Gastroesophageal sphincter (tissue), 3 donors: Measurements from ENCODE around the gene SCGB3A1.

Source experiments
- EP300 ChIP-seq: sonication (generic); formaldehyde crosslinking; IDR thresholded peaks from one replicate; pipeline ENCODE4 v1.6.1; 2017; ENCODE audit warnings: antibody characterized with exemption, mild to moderate bottlenecking
- POLR2A ChIP-seq, 2 donors: fragments of 450-650 bp; IDR thresholded peaks; one replicate each; pipeline ENCODE4 v1.6.1; 2017; ENCODE audit warnings: antibody characterized with exemption in 2 of 2, mild to moderate bottlenecking in 2 of 2, moderate library complexity in 1 of 2
- TF ChIP-seq, protein P1 (sequence below), 4 experiments: fragments of 200-600 bp in 2 of 4; fragments of 450-650 bp in 2 of 4; sonication (generic) in 1 of 4; IDR thresholded peaks; one replicate each; pipeline ENCODE4 v1.5.1; 2017 to 2019; ENCODE audit warnings: antibody characterized with exemption in 4 of 4, mild to moderate bottlenecking in 2 of 4, moderate library complexity in 2 of 4

DNA sequence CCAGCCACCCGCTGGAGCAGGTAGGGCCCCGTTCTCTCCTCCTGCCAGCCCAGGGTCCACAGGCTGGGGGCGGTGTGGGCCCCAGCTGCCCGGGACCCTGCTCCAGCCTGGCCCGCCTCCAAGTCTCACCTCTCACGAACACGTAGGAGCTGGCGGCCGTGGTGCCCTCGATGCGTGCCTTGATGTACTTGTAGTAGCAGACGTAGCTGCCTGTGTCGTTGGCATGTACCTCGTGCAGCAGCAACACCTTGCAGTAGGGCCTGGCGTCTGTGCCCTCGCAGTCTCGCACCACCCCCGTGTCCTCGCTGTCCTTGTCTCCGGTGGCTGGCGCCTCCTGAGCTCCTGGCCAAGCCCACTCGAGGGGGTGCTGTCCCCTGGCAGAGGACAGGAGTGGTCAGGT is 39.1 kb upstream of the SCGB3A1 start:
- TF ChIP-seq, protein P1, sequence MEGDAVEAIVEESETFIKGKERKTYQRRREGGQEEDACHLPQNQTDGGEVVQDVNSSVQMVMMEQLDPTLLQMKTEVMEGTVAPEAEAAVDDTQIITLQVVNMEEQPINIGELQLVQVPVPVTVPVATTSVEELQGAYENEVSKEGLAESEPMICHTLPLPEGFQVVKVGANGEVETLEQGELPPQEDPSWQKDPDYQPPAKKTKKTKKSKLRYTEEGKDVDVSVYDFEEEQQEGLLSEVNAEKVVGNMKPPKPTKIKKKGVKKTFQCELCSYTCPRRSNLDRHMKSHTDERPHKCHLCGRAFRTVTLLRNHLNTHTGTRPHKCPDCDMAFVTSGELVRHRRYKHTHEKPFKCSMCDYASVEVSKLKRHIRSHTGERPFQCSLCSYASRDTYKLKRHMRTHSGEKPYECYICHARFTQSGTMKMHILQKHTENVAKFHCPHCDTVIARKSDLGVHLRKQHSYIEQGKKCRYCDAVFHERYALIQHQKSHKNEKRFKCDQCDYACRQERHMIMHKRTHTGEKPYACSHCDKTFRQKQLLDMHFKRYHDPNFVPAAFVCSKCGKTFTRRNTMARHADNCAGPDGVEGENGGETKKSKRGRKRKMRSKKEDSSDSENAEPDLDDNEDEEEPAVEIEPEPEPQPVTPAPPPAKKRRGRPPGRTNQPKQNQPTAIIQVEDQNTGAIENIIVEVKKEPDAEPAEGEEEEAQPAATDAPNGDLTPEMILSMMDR (IDR thresholded peaks at IDR 0.05) = no peak
- TF ChIP-seq POLR2A (IDR thresholded peaks at IDR 0.05) (no peak), EP300 (no peak)
